Measurements from ENCODE around the gene PPHLN1.
"Not testable (repeated sequence)": the region's sequence is repeated elsewhere in the genome, so short reads cannot be mapped to it uniquely, and the experiment has no call there.

PPHLN1 gene

DNA sequence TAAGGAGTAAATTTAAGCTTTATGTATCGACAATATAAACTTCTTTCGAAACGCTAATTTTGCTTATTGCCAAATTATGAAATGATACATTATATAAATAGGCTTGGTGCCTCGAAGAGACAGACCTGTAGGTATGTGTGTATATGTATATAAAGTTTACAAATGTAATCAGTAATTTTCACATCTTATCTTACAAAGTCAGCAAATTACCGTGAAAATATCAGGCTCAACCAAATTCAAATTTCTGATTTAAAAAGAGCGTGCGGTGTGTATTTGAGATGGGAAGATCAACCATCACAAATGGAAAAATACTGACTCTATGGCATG is 678 bp upstream of the PPHLN1 start:
- no peak for DNase-seq

DNA sequence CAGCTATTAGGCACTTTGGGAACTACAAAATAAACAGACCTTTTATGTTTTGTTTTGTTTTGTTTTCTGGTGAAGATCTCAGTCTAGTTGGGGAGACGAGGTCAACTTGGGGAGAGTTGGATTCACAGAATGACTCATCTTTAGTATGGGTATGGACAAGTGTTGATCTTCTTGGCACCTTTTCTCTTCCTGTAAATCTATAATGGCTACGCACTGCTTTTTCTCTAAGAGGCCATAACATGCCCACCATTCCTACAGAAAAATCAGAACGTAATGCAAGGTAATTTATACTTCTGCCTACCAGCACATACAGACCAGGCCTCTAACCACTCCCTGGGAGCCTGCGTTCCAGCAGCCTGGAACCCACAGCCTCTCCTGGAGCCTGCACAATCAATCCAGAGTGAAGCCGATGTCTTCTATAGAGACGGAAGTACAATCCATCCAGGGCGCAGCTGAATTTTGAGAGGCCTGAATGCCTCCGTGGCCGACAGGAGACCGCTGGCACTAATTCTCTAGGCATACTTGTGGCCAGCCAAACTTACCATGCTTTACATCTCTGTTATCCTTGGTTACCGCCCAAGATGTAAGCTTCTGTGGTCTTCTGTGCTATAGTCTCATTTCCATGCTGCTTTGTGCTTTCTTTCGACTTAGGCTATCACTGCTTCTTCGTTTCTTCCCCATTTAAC is 717 bp downstream of the PPHLN1 start:
- no peak for DNase-seq

DNA sequence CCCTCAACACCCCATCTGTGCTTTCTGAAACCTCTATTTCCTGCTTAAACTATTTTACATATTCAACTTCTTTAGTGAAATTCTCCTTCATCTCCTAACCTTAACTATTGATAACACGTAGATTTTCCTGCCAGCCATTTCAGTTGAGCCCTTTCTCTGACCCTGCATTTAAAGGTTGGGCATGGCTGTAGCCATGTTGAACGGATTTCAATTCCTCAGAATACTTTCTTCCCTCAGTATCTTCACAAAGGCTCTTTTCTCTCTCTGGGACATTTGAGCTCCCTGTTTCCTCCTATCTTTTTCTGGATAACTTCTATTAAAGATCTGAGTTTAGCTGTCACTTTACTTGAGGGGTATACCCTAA is 1.2 kb downstream of the PPHLN1 start:
- no peak for DNase-seq

DNA sequence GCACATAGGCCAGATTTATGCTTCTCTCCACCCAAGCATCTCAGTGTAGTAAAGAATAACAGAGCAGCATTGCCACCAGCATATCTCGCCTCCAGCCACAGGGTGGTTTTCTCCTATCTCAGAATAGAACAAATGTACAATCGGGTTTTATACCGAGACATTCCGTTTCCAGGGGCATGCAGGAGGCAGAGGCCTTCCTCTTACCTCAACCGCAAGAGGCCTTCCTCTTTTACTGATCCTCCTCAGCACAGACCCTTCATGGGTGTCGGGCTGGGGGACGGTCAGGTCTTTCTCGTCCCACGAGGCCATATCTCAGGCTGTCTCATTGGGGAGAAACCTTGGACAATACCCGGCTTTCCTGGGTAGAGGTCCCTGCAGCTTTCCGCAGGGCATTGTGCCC is 4.1 kb downstream of the PPHLN1 start:
- not testable (repeated sequence) for DNase-seq

DNA sequence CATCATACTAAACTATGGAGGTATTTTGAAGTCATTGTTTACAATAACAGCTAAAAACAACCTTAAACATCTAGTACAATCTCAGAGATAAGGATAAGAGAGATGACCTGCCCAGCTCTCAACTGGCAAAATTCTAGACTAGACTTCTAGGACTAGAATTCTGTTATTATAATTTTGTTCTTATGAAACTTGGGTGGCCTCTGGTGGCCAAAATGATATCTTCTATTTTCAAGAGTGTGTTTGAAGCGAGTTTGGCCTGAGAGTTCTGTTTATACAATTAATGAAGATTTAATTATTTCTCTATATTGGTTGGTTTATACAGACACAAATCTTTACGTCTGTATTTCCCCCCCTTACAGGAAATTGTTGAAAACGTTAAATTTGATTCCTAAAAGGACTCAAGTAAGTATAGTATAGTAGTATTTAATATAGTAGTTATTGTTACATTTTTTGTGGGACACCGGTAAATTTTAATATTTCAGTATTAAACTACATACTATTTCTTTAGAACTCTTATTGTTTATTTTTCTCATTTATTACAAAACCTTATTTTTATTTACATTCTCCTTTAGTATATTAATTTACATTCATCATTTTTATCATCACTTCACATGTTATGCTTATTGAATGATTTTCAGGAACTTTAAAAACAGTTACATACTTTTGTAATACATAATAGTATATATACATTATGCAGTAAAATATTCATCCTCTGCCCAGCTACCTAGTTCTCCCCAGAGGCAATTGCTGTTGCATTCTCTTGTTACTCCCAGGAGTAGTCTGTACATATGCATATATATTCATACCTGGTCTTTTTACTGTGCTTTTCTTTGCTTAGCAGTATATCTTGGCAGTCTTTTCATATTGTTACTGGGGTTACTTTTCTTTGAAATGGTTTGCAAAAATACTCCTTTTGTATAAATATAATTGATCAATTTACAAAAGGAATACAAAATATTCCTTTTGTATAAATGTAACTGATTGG is 6.6 kb downstream of the PPHLN1 start:
- peak; percentile 30 for DNase-seq

DNA sequence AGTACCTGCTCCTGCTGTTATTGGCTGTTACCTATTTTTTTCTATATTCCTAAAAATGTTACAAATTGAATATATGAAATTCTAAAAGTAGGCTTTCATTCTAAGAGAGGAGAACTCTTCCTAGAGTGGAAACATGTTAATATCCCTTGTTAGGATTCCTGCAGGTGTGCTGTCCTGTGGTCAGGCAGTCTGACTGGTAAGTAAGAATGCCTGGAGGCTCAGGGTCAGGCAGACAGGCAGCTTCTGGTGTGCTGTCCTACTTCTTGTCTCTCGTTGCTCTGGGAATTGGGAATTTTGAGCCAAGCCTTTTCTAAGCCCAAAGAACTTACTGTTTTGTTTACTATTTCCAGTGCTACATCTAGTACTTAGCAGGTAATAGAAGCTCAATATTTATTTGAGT is 10.3 kb downstream of the PPHLN1 start:
- DNase-seq, result no peak

DNA sequence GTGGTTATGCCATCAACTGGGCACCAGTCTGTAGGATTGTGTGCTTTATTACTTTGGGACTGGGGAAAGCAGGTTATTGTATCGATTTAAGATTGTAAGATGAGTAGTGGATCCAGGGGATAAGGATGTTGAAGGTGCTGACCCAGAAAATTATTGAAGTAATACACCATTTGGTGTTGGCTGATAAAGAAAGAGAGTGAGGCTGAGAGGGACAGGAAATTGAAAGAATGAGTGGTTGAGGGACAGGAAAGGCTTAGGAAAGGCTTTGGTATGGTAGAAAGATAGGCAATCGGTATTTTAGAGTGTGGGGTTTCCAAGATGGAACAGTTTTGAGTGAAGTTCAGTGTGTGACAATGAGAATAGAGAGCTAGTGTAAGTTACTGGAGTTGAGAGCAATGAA is 12.3 kb downstream of the PPHLN1 start:
- DNase-seq, result no peak

DNA sequence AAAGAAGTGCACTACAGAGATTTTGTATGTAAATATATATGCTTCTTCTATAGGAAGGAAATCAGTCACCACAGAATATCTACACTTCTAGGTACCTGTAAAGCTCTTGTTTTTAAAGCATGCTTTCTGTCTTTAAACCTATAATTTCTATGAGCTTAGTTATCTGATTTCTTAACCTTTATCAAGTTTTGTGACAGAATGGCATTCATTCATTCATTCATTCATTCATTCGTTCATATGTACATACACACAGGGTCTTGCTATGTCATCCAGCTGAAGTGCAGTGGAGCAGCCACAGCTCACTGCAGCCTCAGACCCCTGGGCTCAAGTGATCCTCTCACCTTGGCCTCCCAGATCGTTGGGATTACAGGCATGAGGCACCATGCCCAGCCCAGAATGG is 16.1 kb downstream of the PPHLN1 start:
- no peak for DNase-seq

DNA sequence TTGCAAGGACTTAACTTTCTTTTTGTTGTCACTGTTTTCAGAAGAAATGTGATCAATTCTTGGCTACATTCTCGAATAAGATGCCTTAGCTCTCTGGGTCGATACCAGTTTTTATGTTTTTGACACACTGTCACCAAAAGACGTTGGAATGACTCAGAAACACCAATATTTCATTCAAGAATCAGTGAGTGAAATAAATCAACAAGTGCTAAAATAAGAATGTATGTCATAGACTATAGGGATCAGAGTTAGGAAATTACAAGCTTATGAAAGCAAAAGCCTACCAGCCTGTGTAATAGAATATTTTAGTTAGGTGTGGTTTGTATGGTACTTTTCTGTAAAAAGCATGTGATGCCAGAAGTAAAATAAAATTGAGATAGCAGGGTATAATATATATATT is 17.8 kb downstream of the PPHLN1 start:
- DNase-seq, result no peak

DNA sequence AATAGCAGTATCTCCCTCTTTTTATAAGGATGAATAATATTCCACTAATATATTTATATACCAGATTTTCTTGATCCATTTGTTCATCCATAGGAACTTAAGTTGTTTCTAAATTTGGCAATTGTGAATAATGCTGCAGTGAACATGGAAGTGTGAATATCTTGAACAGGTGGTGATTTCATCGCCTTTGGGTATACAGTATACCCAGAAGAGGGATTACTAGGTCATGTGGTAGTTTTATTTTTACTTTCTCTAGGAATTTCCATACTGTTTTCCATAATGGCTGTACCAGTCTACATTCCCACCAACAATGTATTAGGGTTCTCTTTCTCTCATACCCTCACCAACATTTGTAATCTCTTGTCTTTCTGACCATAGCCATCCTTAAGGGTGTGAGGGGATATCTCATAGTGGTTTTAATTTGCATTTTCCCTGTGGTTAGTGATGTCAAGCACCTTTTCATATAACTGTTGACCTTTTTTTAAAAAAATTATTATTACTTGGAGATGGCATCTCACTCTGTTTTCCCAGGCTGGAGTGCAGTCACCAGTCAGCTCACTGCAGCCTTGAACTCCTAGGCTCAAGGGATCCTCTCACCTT is 20.5 kb downstream of the PPHLN1 start:
- DNase-seq, result no peak

DNA sequence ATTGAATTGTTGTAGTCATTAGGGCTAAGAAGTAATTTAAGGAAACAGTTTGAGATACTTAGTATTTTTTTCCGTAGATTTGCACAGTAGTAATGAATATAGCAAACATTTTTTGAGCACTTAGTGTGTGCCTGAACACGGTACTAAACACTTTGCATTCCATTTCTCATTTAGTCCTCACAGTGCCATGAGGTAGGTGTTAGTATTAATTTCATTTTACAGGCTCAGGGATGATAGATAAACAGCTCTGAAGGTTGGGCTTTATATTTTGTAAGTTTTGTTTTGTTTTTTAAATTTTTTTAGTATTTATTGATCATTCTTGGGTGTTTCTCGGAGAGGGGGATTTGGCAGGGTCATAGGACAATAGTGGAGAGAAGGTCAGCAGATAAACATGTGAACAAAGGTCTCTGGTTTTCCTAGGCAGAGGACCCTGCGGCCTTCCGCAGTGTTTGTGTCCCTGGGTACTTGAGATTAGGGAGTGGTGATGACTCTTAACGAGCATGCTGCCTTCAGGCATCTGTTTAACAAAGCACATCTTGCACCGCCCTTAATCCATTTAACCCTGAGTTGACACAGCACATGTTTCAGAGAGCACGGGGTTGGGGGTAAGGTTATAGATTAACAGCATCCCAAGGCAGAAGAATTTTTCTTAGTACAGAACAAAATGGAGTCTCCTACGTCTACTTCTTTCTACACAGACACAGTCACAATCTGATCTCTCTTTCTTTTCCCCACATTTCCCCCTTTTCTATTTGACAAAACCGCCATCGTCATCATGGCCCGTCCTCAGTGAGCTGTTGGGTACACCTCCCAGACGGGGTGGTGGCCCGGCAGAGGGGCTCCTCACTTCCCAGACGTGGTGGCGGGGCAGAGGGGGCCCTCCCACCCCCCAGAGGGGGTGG is 23.4 kb downstream of the PPHLN1 start:
- DNase-seq, result not testable (repeated sequence)

DNA sequence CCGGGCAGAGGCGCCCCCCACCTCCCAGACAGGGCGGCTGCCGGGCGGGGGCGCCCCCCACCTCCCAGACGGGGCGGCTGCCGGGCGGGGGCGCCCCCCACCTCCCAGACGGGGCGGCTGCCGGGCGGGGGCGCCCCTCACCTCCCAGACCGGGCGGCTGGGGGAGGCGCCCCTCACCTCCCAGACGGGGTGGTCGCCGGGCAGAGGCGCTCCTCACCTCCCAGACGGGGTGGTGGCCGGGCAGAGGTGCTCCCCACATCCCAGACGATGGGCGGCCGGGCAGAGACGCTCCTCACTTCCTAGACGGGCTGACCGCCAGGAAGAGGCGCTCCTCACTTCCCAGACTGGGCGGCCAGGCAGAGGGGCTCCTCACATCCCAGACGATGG is 24.0 kb downstream of the PPHLN1 start:
- DNase-seq, result not testable (repeated sequence)

DNA sequence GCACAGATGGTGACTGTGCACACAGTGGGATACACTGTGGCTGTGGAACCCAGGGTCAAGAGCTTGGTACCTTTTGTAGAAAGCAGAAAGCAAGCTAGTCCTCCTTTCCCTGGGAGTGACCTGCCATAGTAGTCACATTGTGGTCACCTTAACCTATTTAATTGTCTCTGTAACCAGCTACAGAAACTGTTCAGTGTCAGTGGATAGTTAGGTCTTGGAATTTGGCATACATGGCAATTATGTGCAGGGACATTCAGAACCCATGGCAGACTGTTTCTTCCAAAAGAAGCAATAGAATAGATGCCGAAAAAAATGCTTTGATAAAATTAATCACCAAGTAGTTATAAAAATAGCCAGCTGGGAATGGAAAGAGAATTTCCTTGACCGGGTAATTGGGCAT is 30.4 kb downstream of the PPHLN1 start:
- DNase-seq, result no peak

DNA sequence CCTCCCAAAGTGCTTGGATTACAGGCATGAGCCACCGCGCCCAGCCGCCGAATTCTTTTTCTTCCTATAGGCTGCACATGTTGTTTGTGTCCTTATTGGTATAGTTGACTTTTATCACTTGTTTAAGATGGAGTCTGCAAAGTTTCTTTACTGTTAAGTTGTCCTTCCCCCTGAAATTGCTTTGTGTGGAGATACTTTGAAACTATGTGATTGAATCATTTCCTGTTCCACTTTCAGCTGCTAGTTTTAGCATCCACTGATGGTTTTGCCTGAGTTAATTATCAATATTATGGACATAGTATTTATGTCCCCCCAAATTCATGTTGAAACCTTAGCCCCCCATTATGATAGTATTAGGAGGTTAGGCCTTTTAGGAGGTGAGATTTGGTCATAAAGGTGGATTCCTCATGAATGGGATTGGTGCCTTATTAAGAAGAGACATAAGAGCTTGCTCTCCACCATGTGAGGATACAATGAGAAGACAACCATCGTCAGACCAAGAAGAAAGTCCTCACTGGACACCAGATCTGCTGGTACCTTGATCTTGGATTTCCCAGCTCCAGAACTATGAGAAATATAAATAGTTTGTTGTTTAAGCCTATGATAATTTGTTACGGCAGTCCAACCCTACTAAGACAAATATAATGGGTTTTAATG is 34.9 kb downstream of the PPHLN1 start:
- DNase-seq, result no peak

DNA sequence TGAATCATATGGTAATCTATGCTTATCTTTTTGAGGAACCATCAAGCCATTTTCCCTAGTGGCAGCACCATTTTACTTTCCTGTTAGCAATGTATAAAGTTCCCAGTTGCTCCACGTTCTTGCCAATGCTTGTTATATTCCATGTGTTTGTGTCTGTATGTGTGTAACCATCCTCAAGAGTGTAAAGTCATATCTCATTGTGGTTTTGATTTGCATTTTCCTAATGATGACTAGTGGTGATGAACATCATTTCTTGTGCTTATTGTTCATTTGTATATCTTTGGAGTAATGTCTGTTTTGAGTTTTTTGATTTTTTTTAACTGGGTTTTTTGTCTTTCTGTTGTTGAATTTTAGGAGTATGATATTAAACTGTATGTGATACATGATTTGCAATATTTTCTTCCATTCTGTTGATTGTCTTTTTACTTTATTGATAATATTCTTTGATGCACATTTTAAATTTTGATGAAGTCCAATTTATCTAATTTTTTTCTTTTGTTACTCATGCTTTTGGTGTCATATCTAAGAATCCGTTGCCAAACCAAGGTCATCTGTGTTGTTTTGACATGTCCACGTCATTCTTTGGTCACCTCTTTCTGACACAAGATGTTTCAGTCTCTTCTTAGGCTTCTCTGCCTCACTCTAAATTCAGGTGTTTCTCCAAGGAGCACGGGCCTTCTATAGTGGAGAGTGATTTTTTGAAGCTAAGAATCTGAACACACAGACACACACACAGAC is 36.1 kb downstream of the PPHLN1 start:
- no peak for DNase-seq

DNA sequence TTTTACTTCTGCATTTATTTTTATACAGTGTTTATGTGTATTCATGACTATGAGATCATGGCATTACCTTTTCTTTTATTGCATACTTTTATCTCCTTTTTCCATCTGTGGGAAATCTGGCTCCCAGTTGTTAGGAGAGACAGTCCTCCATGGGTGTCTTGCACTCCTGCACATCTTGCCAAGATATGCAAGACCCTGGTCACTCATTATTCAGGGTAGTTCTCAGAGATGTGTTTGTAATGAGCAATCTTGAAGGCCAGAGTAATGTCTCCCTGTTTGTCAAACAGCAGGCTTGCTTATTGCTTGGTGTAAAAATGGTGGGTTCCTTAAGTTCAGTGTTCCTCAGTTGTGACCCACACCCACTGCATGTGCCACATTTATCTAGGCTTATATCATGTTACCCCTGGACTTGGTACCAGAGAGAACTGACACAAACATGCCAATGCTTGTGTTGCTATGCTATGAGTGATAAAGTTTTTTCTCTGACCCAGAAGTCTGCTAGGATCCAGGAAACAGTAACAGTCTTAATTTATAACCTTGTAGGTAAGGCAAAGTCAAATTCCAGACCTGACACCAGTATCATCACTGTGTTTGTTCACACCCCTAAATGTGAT is 36.8 kb downstream of the PPHLN1 start:
- no peak for DNase-seq

DNA sequence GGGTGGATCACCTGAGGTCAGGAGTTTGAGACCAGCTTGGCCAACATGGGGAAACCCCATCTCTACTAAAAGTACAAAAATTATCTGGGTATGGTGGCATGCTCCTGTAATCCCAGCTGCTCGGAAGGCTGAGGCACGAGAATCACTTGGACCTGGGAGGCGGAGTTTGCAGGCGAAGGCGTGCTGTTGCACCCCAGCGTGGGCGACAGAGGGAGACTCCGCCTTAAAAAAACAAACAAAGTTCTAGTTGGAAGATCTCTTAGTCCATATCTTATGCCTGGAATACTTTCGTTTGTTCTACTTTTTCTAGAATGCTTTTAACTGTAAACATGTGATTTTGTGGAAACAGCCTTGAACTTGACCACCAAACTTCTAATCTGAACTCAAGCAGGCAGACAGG is 38.7 kb downstream of the PPHLN1 start:
- no peak for DNase-seq

DNA sequence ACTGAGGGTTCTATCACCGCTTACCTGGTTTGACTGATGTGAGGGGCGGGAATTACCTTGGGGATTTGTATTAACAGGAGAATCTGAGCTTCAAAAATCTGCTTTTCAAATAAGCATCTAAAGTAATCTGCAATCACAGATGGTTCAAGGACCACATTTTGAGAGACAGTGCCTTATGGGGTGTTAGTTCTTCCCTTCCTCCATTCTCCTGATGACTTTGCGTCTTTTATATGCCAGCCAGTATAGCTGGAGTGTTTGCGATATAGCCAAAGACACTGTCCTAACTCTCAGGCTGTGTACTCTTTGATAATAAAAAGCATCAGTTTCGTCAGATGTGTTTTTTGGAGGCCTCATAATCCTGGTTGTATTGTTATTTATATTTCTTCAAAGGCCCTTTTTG is 39.5 kb downstream of the PPHLN1 start:
- no peak for DNase-seq

DNA sequence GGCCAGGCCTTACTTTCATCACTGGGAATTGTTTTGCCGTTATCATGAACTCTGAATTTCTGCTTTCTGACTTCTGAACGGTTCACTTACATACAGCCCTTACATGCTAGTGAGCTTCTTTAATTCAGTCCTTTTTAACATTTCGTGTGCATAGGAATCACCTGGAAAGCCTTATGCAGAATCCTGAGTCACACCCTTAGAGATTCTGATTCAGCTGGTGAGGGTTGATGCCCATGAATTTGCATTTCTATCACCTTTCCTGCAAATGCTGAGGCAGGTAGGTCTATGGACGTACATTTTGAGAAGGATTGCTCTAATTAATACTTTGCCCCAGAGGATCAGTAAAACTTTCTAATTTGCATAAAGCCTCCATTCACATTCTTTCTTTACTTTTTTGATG is 44.0 kb downstream of the PPHLN1 start:
- no peak for DNase-seq

DNA sequence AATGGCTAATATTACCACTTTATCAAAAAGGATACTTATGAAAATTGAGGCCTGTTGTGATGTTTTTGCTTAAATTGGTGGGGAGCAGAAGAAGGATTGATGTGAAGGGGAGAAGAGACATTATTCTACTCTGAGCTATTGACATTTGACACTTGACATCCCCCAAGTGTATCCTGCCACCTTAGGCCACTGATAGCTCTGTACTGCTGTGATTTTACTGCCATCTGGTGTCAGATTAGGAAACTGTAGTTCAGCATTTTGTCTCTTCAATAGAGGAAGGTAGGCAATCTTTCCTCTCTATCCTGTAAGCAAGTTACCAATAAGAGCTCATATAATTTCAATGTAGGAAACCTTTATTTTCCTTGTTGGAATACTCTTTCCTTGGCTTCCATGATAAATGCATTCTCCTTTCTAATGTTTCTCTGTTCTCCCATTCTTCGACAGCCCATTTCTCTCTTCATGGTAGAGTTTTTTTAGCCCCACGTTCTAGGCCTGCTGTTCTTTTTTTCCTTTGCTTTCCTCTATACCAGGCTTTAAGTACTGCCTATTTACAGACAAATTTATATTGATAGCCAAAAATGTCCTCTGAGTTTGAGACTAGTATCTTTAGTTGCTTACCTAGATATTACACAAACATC is 46.3 kb downstream of the PPHLN1 start:
- peak; percentile 52 for DNase-seq

DNA sequence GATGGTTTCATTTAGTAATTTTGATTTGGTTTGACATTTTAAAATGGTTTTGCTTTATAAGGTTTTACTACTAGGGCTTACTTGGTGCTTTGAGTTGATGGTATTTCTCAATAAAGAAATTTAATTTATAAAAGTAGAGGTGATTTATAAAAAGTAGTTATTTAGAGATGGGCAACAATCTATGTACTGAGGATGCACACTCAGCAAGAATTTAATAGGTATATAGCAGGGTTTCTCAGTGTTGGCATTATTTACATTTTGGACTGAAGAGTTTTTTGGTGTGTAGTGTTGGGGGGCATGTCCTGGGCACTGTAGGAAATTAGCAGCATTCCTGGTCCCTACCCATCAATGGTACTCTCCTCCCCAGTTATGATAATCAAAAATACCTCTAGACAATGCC is 47.7 kb downstream of the PPHLN1 start:
- DNase-seq, result no peak

All from NCI-H1092 treated with DMSO at 0.1 percent for 48 hours (cell line).